GM23338 (cell line): ENCODE data around the gene MAT2A. TPM values are rescaled to one million over a fixed set of nuclear protein-coding genes. Genes with fewer than 3 reads are reported as not detected.

Source experiments
- ATAC-seq: fragments of 200-7000 bp; cut with Tn5 transposase; 3 replicates; pipeline ENCODE4 v1.9.1; 2020
- DNase-seq: peaks from one replicate; pipeline ENCODE4 v3.0.0-alpha.2; 2015; ENCODE audit warnings: low spot score
- H2AFZ ChIP-seq: fragments of 200-600 bp; sonication (generic); 2 replicates; pipeline ENCODE4 v1.8.0; 2016; ENCODE audit warnings: antibody characterized with exemption, mild to moderate bottlenecking, moderate library complexity
- H3F3A ChIP-seq: fragments of 200-600 bp; sonication (generic); replicated peaks from 2 replicates; pipeline ENCODE4 v1.8.0; 2017; ENCODE audit warnings: antibody characterized with exemption, mixed run types, low read depth
- H3K27ac ChIP-seq: fragments of 200-600 bp; sonication (generic); 2 replicates; pipeline ENCODE4 v1.6.1; 2016; ENCODE audit warnings: low read depth
- H3K27me3 ChIP-seq: fragments of 200-600 bp; sonication (generic); 2 replicates; pipeline ENCODE4 v1.8.0; 2016; ENCODE audit warnings: mild to moderate bottlenecking, mixed run types, moderate library complexity; ENCODE audit not compliant: insufficient read depth
- H3K36me3 ChIP-seq: fragments of 200-600 bp; sonication (generic); 2 replicates; pipeline ENCODE4 v1.8.0; 2016; ENCODE audit warnings: mild to moderate bottlenecking; ENCODE audit not compliant: insufficient read depth
- H3K4me1 ChIP-seq: fragments of 200-600 bp; sonication (generic); 2 replicates; pipeline ENCODE4 v1.8.0; 2016; ENCODE audit warnings: mild to moderate bottlenecking, moderate library complexity; ENCODE audit not compliant: insufficient read depth
- H3K4me2 ChIP-seq: fragments of 200-600 bp; sonication (generic); 2 replicates; pipeline ENCODE4 v1.7.1; 2017; ENCODE audit warnings: mixed run types
- H3K4me3 ChIP-seq: fragments of 200-600 bp; sonication (generic); 2 replicates; pipeline ENCODE4 v1.6.1; 2016; ENCODE audit warnings: mixed run types
- H3K79me2 ChIP-seq: fragments of 200-600 bp; sonication (generic); replicated peaks from 2 replicates; pipeline ENCODE4 v1.8.0; 2017; ENCODE audit warnings: mild to moderate bottlenecking; ENCODE audit not compliant: insufficient read depth
- H3K9me2 ChIP-seq: fragments of 200-600 bp; sonication (generic); 2 replicates; pipeline ENCODE4 v1.8.0; 2017; ENCODE audit not compliant: insufficient read depth
- H4K20me1 ChIP-seq: fragments of 200-600 bp; sonication (generic); replicated peaks from 2 replicates; pipeline ENCODE4 v1.8.0; 2017; ENCODE audit warnings: mild to moderate bottlenecking; ENCODE audit not compliant: insufficient read depth
- H3K27ac Mint-ChIP-seq: 2 replicates; pipeline ENCODE4 v1.8.0; 2020; ENCODE audit warnings: inconsistent platforms, mild to moderate bottlenecking, moderate library complexity, mixed read lengths
- H3K27me3 Mint-ChIP-seq: 3 replicates; pipeline ENCODE4 v1.8.0; 2022; ENCODE audit warnings: low read depth, mild to moderate bottlenecking, moderate library complexity, mixed read lengths, inconsistent platforms; ENCODE audit not compliant: insufficient read depth, poor library complexity
- H3K36me3 Mint-ChIP-seq: 3 replicates; pipeline ENCODE4 v1.8.0; 2021; ENCODE audit warnings: low read depth, mild to moderate bottlenecking, inconsistent platforms, moderate library complexity, mixed read lengths
- H3K4me1 Mint-ChIP-seq: 3 replicates; pipeline ENCODE4 v1.8.0; 2020; ENCODE audit warnings: mild to moderate bottlenecking, inconsistent platforms, mixed read lengths
- H3K4me3 Mint-ChIP-seq: 3 replicates; pipeline ENCODE4 v1.8.0; 2021; ENCODE audit warnings: moderate library complexity, mild to moderate bottlenecking, inconsistent platforms, mixed read lengths
- H3K9me3 Mint-ChIP-seq: 3 replicates; pipeline ENCODE4 v1.8.0; 2020; ENCODE audit warnings: moderate library complexity, mild to moderate bottlenecking, inconsistent platforms, mixed read lengths
- CREB1 ChIP-seq: fragments of 250-450 bp; sonication (Bioruptor Pico); IDR thresholded peaks from 2 replicates; pipeline ENCODE4 v1.5.0; 2020; ENCODE audit warnings: low read depth, mild to moderate bottlenecking, moderate library complexity
- CTCF ChIP-seq, 2 experiments: fragments of 200-600 bp in 1 of 2; sonication (generic) in 1 of 2; conservative IDR thresholded peaks; 2 replicates each; pipeline versions ENCODE4 v1.5.1 to v1.6.1; 2016 to 2017; ENCODE audit warnings: antibody characterized with exemption in 2 of 2, low read depth in 2 of 2, mild to moderate bottlenecking in 2 of 2, moderate library complexity in 1 of 2
- ETS1 ChIP-seq: IDR thresholded peaks from 2 replicates; pipeline ENCODE4 v1.6.1; 2016; ENCODE audit warnings: antibody characterized with exemption
- EZH2 ChIP-seq: fragments of 200-600 bp; sonication (generic); IDR thresholded peaks from one replicate; pipeline ENCODE4 v1.8.0; 2017; ENCODE audit warnings: antibody characterized with exemption, mild to moderate bottlenecking, low read depth; ENCODE audit not compliant: unreplicated experiment
- EZH2phosphoT487 ChIP-seq: fragments of 200-600 bp; sonication (generic); IDR thresholded peaks from one replicate; pipeline ENCODE4 v1.8.1; 2018; ENCODE audit warnings: antibody characterized with exemption; ENCODE audit not compliant: unreplicated experiment
- JUNB ChIP-seq: IDR thresholded peaks from one replicate; pipeline ENCODE4 v1.6.1; 2016; ENCODE audit warnings: antibody characterized with exemption; ENCODE audit not compliant: unreplicated experiment
- NANOG ChIP-seq: IDR thresholded peaks from 2 replicates; pipeline ENCODE4 v1.6.1; 2016; ENCODE audit warnings: antibody characterized with exemption, borderline replicate concordance
- POLR2AphosphoS5 ChIP-seq: IDR thresholded peaks from 2 replicates; pipeline ENCODE4 v1.6.1; 2016; ENCODE audit warnings: antibody characterized with exemption, low read depth
- REST ChIP-seq: IDR thresholded peaks from one replicate; pipeline ENCODE4 v1.6.1; 2018; ENCODE audit warnings: antibody characterized with exemption; ENCODE audit not compliant: unreplicated experiment
- STAT1 ChIP-seq: IDR thresholded peaks from one replicate; pipeline ENCODE4 v1.6.1; 2016; ENCODE audit warnings: antibody characterized with exemption; ENCODE audit not compliant: unreplicated experiment
- ZNF114 ChIP-seq: fragments of 250-450 bp; sonication (Bioruptor Pico); IDR thresholded peaks from 2 replicates; pipeline ENCODE4 v1.5.0; 2020; ENCODE audit warnings: mild to moderate bottlenecking, moderate library complexity
- ZNF331 ChIP-seq: fragments of 250-450 bp; sonication (Bioruptor Pico); IDR thresholded peaks from 2 replicates; pipeline ENCODE4 v1.5.0; 2020; ENCODE audit warnings: low read depth, mild to moderate bottlenecking, moderate library complexity
- ZNF462 ChIP-seq: fragments of 250-450 bp; sonication (Bioruptor Pico); IDR thresholded peaks from 2 replicates; pipeline ENCODE4 v1.5.0; 2020; ENCODE audit warnings: mild to moderate bottlenecking, moderate library complexity
- polyA plus RNA-seq: library from polyadenylated mRNA; unstranded; fragments of >200 nt; fragmentation: Nextera tagmentation; extraction: Ambion mirVana; gene quantifications from 2 replicates; pipeline ENCODE4 v1.2.1, GENCODE V29; 2016
- total RNA-seq: library from RNA; depleted of rRNA; stranded (reverse); fragments of >200 nt; shearing (Covaris generic); gene quantifications from 2 replicates; pipeline ENCODE4 v1.2.3, GENCODE V29; 2014

Gene MAT2A
- total and polyA plus RNA-seq, 2 experiments from 2014 or later: 105 to 232 TPM

GRCh38 chr2:85505551-85506238 lies 33.3 kb upstream of the MAT2A start:
- no peak overlapping the region for H3K4me3 Mint-ChIP-seq
- no peaks in the 10 kb centered on the region for H3K79me2 ChIP-seq
- no peak overlapping the region for H3K4me2 ChIP-seq
- H3K27ac ChIP-seq: no peak overlapping the region
- DNase-seq (no peak), ATAC-seq (no peak)
- no peaks in the 10 kb centered on the region for H3K36me3 ChIP-seq
- no peaks in the 10 kb centered on the region for H3F3A ChIP-seq
- peaks cover 5% of the 10 kb centered on the region; the same call in 2 of the 3 replicates for H3K4me1 Mint-ChIP-seq
- peak overlapping the region; percentile 38; the same call in 1 of the 2 replicates for H2AFZ ChIP-seq
- H3K27me3 ChIP-seq: no peaks in the 10 kb centered on the region
- no peaks in the 10 kb centered on the region; the same call in 2 of the 3 replicates for H3K9me3 Mint-ChIP-seq
- no peaks in the 10 kb centered on the region for H3K9me2 ChIP-seq
- H3K27me3 Mint-ChIP-seq: peaks cover 7% of the 10 kb centered on the region
- no peak overlapping the region for H3K4me3 ChIP-seq
- H4K20me1 ChIP-seq: no peaks in the 10 kb centered on the region
- no peak for TF ChIP-seq STAT1
- TF ChIP-seq POLR2AphosphoS5: no peak
- TF ChIP-seq REST: no peak
- no peak for TF ChIP-seq ZNF114 (CRISPR knock-in tag)
- no peak for TF ChIP-seq EZH2
- no peak for TF ChIP-seq CTCF (conservative IDR thresholded peaks at IDR 0.05; ENCODE audit: low read depth in 2 of 2)
- TF ChIP-seq EZH2phosphoT487: no peak
- TF ChIP-seq JUNB: no peak
- TF ChIP-seq NANOG: no peak
- no peak for TF ChIP-seq ZNF331 (CRISPR knock-in tag)
- no peak for TF ChIP-seq CREB1 (CRISPR knock-in tag)
- no peak for TF ChIP-seq ZNF462 (CRISPR knock-in tag)
- no peak for TF ChIP-seq ETS1
- no peaks in the 10 kb centered on the region for H3K4me1 ChIP-seq
- H3K36me3 Mint-ChIP-seq: no peaks in the 10 kb centered on the region
- no peak overlapping the region for H3K27ac Mint-ChIP-seq
